Measurements from ENCODE around the gene XYLT1.

- TF ChIP-seq CTCF (conservative IDR thresholded peaks at IDR 0.05; ENCODE audit: low read depth, low read length) (no peak), CEBPB (IDR thresholded peaks at IDR 0.05; ENCODE audit: low read depth, low read length) (no peak), MAZ (IDR thresholded peaks at IDR 0.05; ENCODE audit: borderline replicate concordance, low read depth, low read length) (no peak), POLR2A (IDR thresholded peaks at IDR 0.05; ENCODE audit: low read depth, low read length) (no peak), FOS (IDR thresholded peaks at IDR 0.05; ENCODE audit: low read depth, low read length) (no peak), RCOR1 (IDR thresholded peaks at IDR 0.05; ENCODE audit: insufficient replicate concordance, low read length) (no peak), MXI1 (IDR thresholded peaks at IDR 0.05; ENCODE audit: borderline replicate concordance, low read depth, low read length) (no peak), SMC3 (IDR thresholded peaks at IDR 0.05; ENCODE audit: low read depth, low read length) (no peak), NFE2L2 (IDR thresholded peaks at IDR 0.05; ENCODE audit: low read depth, low read length) (no peak), MAFK (IDR thresholded peaks at IDR 0.05; ENCODE audit: low read depth, low read length) (no peak), USF2 (IDR thresholded peaks at IDR 0.05; ENCODE audit: low read depth, low read length) (no peak), RAD21 (IDR thresholded peaks at IDR 0.05; ENCODE audit: low read length) (no peak)
These were observed 141.4 kb downstream of the XYLT1 start for GRCh38 chr16:17329391-17329790.
